Activated CD8-positive, alpha-beta T cell treated with anti-CD3 and anti-CD28 coated beads for 36 hours (primary cell): ENCODE measurements around the gene PPP2R2C. TPM values are rescaled to one million over a fixed set of nuclear protein-coding genes. Genes with fewer than 3 reads are reported as not detected.

Experiments used
- ATAC-seq: fragments of 200-7000 bp; cut with Tn5 transposase; one replicate; pipeline ENCODE4 v1.10.0; 2021; ENCODE audit warnings: mild to moderate bottlenecking, moderate library complexity
- CTCF ChIA-PET: fragments of 350-600 bp; sonication (Branson Sonifier 250); formaldehyde crosslinking; loops from one replicate; lab custom pipeline; 2021; ENCODE audit warnings: antibody characterized with exemption; lab: Charles Lee
- POLR2A ChIA-PET: fragments of 350-600 bp; sonication (Branson Sonifier 250); formaldehyde crosslinking; loops from one replicate; lab custom pipeline; 2021; ENCODE audit warnings: antibody characterized with exemption; lab: Charles Lee
- DNase-seq: peaks from one replicate; pipeline ENCODE4 v3.0.0-alpha.2; 2020
- H3K27ac Mint-ChIP-seq: one replicate; pipeline ENCODE4 v1.8.0; 2021; ENCODE audit warnings: mild to moderate bottlenecking, mixed read lengths
- H3K27me3 Mint-ChIP-seq: one replicate; pipeline ENCODE4 v1.8.0; 2021; ENCODE audit warnings: mixed read lengths
- H3K36me3 Mint-ChIP-seq: one replicate; pipeline ENCODE4 v1.8.0; 2021; ENCODE audit warnings: low read depth, mixed read lengths
- H3K4me1 Mint-ChIP-seq: one replicate; pipeline ENCODE4 v1.8.0; 2021; ENCODE audit warnings: low read depth, mixed read lengths
- H3K4me3 Mint-ChIP-seq: one replicate; pipeline ENCODE4 v1.8.0; 2021; ENCODE audit warnings: mild to moderate bottlenecking, moderate library complexity, mixed read lengths
- H3K9me3 Mint-ChIP-seq: one replicate; pipeline ENCODE4 v1.8.0; 2021; ENCODE audit warnings: mixed read lengths
- intact Hi-C: fragments of 100-400 bp; cut with micrococcal nuclease; formaldehyde crosslinking; loops from one replicate; pipeline ENCODE4 v1.10.0; 2022
- total RNA-seq, 2 experiments: library from RNA; stranded (reverse); gene quantifications; one replicate each; pipeline ENCODE4 v1.2.3, GENCODE V29; 2021
- TF ChIP-seq, protein P1 (sequence below): fragments of 200-600 bp; IDR thresholded peaks from one replicate; pipeline ENCODE4 v1.8.0; 2022; ENCODE audit warnings: antibody characterized with exemption, mild to moderate bottlenecking

PPP2R2C gene
- total RNA-seq, 2 experiments from 2014 or later, result not detected

- CTCF ChIA-PET, result interaction anchor here (1.0 to 3.7 kb wide), 3 partner anchors 28 to 187 kb away, joined by 3 to 15 read pairs (median 3); no protein-coding TSS in a partner anchor
Observed at GRCh38 chr4:6359536-6360308, 112.7 kb downstream of the PPP2R2C start.

GRCh38 chr4:6357476-6357875 is 114.9 kb downstream of the PPP2R2C start:
- DNase-seq (no peak), ATAC-seq (no peak)
- ChIA-PET POLR2A (no interaction called here), CTCF (no interaction called here)
- intact Hi-C loops, result no loop called here
- Mint-ChIP-seq H3K4me3 (no peak overlapping the region), H3K27me3 (peaks cover 6% of the 10 kb centered on the region), H3K4me1 (no peaks in the 10 kb centered on the region), H3K36me3 (no peaks in the 10 kb centered on the region), H3K9me3 (no peaks in the 10 kb centered on the region), H3K27ac (no peak overlapping the region)
- TF ChIP-seq, protein P1, sequence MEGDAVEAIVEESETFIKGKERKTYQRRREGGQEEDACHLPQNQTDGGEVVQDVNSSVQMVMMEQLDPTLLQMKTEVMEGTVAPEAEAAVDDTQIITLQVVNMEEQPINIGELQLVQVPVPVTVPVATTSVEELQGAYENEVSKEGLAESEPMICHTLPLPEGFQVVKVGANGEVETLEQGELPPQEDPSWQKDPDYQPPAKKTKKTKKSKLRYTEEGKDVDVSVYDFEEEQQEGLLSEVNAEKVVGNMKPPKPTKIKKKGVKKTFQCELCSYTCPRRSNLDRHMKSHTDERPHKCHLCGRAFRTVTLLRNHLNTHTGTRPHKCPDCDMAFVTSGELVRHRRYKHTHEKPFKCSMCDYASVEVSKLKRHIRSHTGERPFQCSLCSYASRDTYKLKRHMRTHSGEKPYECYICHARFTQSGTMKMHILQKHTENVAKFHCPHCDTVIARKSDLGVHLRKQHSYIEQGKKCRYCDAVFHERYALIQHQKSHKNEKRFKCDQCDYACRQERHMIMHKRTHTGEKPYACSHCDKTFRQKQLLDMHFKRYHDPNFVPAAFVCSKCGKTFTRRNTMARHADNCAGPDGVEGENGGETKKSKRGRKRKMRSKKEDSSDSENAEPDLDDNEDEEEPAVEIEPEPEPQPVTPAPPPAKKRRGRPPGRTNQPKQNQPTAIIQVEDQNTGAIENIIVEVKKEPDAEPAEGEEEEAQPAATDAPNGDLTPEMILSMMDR, result no peak

More at GRCh38 chr4:6359536-6360308, 112.7 kb downstream of the PPP2R2C start:
- Mint-ChIP-seq H3K9me3 (no peaks in the 10 kb centered on the region), H3K36me3 (no peaks in the 10 kb centered on the region), H3K4me1 (no peaks in the 10 kb centered on the region), H3K4me3 (no peak overlapping the region), H3K27me3 (peaks cover 4% of the 10 kb centered on the region), H3K27ac (no peak overlapping the region)
- ATAC-seq, result no peak
- TF ChIP-seq, protein P1, result no peak
- POLR2A ChIA-PET, result no interaction called here
- DNase-seq, result no peak
- intact Hi-C loops, result no loop called here

DNA sequence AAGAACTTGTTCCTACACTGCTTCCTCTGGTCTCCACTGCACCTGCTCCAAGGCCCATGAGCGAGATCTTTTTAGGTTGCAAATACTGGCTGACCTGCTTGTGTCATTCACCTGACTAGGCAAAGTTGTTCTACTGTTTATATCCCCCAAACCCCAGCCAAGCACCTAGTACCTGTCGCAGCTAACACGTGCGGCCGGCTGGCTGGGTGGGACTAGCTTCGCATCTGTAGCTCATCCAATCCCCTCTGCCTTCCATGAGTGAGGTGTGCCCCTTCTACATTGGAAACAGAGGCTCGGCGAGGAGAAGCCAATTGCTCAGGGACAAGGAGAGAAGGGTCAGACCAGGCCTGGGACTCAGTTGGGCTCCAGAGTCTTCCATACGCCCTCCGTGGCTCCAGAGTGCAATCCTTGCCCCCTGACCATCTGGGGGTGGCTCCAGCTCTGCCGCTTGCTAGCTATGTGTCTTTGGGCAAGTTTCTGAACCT is 116.3 kb downstream of the PPP2R2C start:
- intact Hi-C loops, result no loop called here
- no peaks in the 10 kb centered on the region for H3K9me3 Mint-ChIP-seq
- TF ChIP-seq, protein P1, result no peak
- H3K4me1 Mint-ChIP-seq, result no peaks in the 10 kb centered on the region
- CTCF ChIA-PET, result no interaction called here
- peaks cover 6% of the 10 kb centered on the region for H3K27me3 Mint-ChIP-seq
- ATAC-seq (no peak), DNase-seq (no peak)
- H3K4me3 Mint-ChIP-seq, result no peak overlapping the region
- POLR2A ChIA-PET, result no interaction called here
- no peaks in the 10 kb centered on the region for H3K36me3 Mint-ChIP-seq
- no peak overlapping the region for H3K27ac Mint-ChIP-seq

- TF ChIP-seq, protein P1, result no peak
- no peak for ATAC-seq
- Mint-ChIP-seq H3K9me3 (no peaks in the 10 kb centered on the region), H3K27me3 (peaks cover 6% of the 10 kb centered on the region), H3K36me3 (no peaks in the 10 kb centered on the region), H3K27ac (no peak overlapping the region), H3K4me3 (no peak overlapping the region), H3K4me1 (no peaks in the 10 kb centered on the region)
- DNase-seq, result no peak
- intact Hi-C loops, result no loop called here
- POLR2A ChIA-PET, result no interaction called here
- CTCF ChIA-PET, result interaction anchor here (0.6 kb wide), 1 partner anchor 316 kb away, joined by 3 read pairs; no protein-coding TSS in a partner anchor
Observed at GRCh38 chr4:6355052-6355451, 117.4 kb downstream of the PPP2R2C start.

DNA sequence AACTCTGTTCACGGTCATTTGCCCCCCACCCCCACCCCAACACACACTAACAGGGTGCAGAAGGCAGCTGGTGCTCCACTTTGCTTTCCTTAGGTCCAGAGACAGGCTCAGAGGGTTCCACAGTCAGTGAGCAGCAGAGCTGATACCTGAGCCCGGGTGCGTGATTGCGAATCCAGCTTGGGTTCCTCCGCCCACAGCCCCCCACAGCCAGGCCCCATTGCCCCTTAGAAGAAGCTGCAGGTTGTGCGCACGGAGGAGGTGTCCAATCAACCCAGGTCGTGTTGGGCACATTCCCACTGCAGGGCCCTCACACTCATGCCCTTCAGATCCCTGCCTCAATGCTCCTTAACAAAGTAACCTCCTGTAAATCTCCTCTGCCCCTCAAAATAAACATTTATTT is 117.8 kb downstream of the PPP2R2C start:
- intact Hi-C loops, result no loop called here
- Mint-ChIP-seq H3K27ac (no peak overlapping the region), H3K4me1 (no peaks in the 10 kb centered on the region), H3K9me3 (no peaks in the 10 kb centered on the region), H3K4me3 (no peak overlapping the region), H3K27me3 (peaks cover 6% of the 10 kb centered on the region), H3K36me3 (no peaks in the 10 kb centered on the region)
- no peak for ATAC-seq
- DNase-seq, result no peak
- ChIA-PET CTCF (no interaction called here), POLR2A (no interaction called here)
- TF ChIP-seq, protein P1, result no peak
